ENCODE measurements around the gene F12.
A peak's percentile ranks its signal among the peaks of the same experiment; 100 is the strongest.

The F12 gene

DNA sequence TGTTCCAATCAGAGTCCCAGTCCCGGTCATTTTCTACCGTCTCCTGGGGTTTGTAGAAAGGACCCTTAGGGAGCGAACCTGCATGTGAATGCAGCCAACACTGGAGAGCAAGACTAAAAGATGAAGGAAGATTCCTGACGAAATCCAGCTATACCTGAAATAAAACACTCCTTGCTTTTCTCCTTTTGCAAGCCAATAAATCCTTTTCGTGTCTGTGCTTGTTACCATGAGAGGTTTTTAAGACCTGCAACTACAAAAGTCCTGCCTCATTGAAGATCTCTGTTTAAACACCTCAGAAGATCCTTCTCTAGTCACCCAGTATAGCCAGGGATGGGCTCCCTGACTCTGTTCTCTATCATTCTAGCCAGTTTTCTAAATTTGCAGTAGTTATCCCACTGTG, 35.2 kb downstream of the F12 start:
- H3K4me3 ChIP-seq (ENCODE audit: low read length): no peak overlapping the region
- H3K27me3 ChIP-seq (ENCODE audit: control insufficient read depth, insufficient read depth, low read length): no peaks in the 10 kb centered on the region
- no peak overlapping the region for H3K27ac ChIP-seq (ENCODE audit: low read length)
- no peaks in the 10 kb centered on the region for H3K9me3 ChIP-seq (ENCODE audit: control insufficient read depth, low read depth, low read length)
- H3K4me1 ChIP-seq (ENCODE audit: control insufficient read depth, low read depth, low read length): peaks cover 20% of the 10 kb centered on the region
- no peak overlapping the region for H3K9ac ChIP-seq (ENCODE audit: low read length)
- no peaks in the 10 kb centered on the region for H3K36me3 ChIP-seq (ENCODE audit: control insufficient read depth, low read depth, low read length)

DNA sequence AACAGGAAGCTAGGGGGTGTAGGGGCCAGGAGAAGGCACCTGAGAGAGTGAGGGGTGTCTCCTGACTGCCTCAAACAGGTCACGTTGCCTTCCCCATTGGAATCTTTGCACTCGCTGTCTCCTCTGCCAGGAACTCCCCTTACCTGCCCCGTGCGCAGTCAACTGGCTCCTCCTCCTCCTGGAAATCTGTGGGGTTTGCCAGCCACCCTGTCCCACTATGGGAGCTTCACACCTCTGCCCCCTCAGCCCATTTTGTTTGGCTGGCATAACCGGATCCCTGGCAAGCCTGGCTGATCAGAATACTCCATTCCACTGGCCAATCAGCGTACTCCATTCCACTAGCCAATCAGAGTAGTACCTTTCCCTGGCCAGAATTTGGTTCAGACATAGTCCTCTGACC, 35.6 kb downstream of the F12 start:
- Histone ChIP-seq H3K4me1 (ENCODE audit: control insufficient read depth, low read depth, low read length) (peaks cover 20% of the 10 kb centered on the region), H3K36me3 (ENCODE audit: control insufficient read depth, low read depth, low read length) (no peaks in the 10 kb centered on the region), H3K27ac (ENCODE audit: low read length) (no peak overlapping the region), H3K4me3 (ENCODE audit: low read length) (no peak overlapping the region), H3K27me3 (ENCODE audit: control insufficient read depth, insufficient read depth, low read length) (no peaks in the 10 kb centered on the region), H3K9me3 (ENCODE audit: control insufficient read depth, low read depth, low read length) (no peaks in the 10 kb centered on the region), H3K9ac (ENCODE audit: low read length) (no peak overlapping the region)

DNA sequence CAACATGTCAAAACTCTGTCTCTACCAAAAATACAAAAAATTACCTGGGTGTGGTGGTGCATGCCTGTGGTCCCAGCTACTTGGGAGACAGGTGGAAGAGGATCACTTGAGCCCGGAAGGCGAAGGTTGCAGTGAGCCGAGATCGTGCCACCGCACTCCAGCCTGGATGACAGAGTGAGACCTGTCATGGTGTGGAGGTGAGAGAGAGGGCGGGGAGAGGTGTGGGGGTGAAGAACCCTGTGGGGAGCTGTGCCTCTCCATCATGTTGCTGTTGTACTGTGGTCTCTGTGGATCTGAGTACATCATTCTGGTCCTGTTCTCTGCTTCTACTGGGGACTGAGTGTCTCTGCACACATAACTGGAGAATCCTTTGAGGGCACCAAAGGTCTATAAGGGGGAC, 36.5 kb downstream of the F12 start:
- H3K36me3 ChIP-seq (ENCODE audit: control insufficient read depth, low read depth, low read length): no peaks in the 10 kb centered on the region
- H3K9me3 ChIP-seq (ENCODE audit: control insufficient read depth, low read depth, low read length): no peaks in the 10 kb centered on the region
- peaks cover 20% of the 10 kb centered on the region for H3K4me1 ChIP-seq (ENCODE audit: control insufficient read depth, low read depth, low read length)
- no peak overlapping the region for H3K4me3 ChIP-seq (ENCODE audit: low read length)
- peaks cover 8% of the 10 kb centered on the region for H3K27me3 ChIP-seq (ENCODE audit: control insufficient read depth, insufficient read depth, low read length)
- H3K27ac ChIP-seq (ENCODE audit: low read length): no peak overlapping the region
- H3K9ac ChIP-seq (ENCODE audit: low read length): no peak overlapping the region

DNA sequence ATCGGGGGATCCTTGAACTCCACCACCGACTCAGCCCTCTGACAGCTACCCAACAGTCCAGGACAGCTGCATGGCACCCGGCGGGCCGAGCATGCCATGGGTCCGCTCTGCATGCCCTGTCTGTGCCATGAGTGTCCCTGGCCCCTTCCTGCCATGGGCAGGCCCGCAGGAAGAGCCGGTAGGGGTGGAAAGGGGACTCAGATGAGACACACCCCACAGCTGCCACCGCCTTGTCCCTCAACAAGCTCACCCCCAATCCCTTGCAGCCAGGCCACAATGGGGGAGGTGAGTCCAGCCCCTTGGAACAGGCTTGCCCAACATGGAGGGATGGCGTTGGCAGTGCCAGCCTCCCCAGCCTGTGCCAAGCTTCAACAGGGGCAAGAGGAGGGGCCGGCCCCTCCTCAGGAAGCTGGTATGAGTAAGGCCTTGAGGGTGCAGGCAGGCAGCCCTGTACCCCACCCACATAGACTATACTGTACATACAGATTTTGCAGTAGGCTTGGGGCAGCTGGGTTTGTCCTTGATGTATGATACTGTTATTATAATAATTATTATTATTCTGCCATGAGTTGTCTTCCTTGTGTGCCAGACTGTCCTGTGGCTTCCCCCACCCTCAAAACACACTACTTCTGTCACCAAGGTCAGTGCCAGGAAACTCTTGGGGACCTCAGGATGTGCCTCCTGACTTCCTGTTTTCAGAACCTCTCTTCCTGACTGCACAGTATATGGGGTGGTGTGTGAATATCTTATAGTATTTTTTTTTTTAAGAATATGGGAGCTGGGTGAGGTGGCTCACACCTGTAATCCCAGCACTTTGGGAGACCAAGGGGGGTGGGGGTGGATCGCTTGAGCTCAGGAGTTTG, 37.1 kb downstream of the F12 start:
- peaks cover 17% of the 10 kb centered on the region for H3K4me1 ChIP-seq (ENCODE audit: control insufficient read depth, low read depth, low read length)
- H3K9ac ChIP-seq (ENCODE audit: low read length): no peak overlapping the region
- H3K36me3 ChIP-seq (ENCODE audit: control insufficient read depth, low read depth, low read length): no peaks in the 10 kb centered on the region
- no peak overlapping the region for H3K4me3 ChIP-seq (ENCODE audit: low read length)
- H3K9me3 ChIP-seq (ENCODE audit: control insufficient read depth, low read depth, low read length): no peaks in the 10 kb centered on the region
- H3K27me3 ChIP-seq (ENCODE audit: control insufficient read depth, insufficient read depth, low read length): peaks cover 15% of the 10 kb centered on the region
- H3K27ac ChIP-seq (ENCODE audit: low read length): no peak overlapping the region

DNA sequence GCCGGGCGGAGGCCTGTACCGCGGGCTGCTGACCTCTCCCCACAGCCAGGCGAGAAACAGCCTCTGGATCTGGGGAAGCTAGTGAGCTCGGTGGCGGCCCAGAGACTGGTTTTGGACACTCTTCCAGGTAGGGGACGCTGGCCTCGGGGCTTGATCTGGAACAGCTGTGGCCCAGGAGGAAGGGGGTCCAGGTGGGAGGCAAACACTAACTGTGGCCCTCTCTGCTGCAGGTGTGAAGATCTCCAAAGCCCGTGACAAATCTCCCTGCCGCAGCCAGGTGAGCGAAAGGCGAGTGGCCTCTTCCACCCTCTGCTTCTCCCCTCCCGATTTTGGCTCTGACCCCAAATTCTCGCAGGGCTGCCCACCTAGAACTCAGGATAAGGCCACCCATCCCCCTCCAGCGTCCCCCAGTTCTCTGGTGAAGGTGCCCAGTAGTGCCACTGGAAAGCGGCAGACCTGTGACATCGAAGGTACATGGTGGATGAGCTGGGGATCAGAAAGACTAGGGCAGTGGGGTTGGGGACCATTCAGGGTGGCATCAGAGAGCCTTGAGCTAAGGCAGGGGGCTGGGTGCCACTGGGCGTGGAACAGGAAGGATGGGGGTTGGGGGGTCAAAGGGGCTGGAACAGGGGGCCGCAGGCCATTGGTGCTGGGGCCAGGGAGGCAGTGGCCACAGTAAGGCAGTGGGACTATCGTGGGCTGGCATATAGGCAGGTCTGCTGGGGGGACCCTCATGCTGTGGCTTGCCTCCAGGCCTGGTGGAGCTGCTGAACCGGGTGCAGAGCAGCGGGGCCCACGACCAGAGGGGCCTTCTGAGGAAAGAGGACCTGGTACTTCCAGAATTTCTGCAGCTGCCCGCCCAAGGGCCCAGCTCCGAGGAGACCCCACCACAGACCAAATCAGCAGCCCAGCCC, 38.0 kb downstream of the F12 start:
- peak overlapping the region; percentile 47 for H3K4me3 ChIP-seq (ENCODE audit: low read length)
- H3K27ac ChIP-seq (ENCODE audit: low read length): no peak overlapping the region
- peaks cover 18% of the 10 kb centered on the region for H3K4me1 ChIP-seq (ENCODE audit: control insufficient read depth, low read depth, low read length)
- no peak overlapping the region for H3K9ac ChIP-seq (ENCODE audit: low read length)
- H3K9me3 ChIP-seq (ENCODE audit: control insufficient read depth, low read depth, low read length): no peaks in the 10 kb centered on the region
- H3K27me3 ChIP-seq (ENCODE audit: control insufficient read depth, insufficient read depth, low read length): peaks cover 15% of the 10 kb centered on the region
- H3K36me3 ChIP-seq (ENCODE audit: control insufficient read depth, low read depth, low read length): no peaks in the 10 kb centered on the region

DNA sequence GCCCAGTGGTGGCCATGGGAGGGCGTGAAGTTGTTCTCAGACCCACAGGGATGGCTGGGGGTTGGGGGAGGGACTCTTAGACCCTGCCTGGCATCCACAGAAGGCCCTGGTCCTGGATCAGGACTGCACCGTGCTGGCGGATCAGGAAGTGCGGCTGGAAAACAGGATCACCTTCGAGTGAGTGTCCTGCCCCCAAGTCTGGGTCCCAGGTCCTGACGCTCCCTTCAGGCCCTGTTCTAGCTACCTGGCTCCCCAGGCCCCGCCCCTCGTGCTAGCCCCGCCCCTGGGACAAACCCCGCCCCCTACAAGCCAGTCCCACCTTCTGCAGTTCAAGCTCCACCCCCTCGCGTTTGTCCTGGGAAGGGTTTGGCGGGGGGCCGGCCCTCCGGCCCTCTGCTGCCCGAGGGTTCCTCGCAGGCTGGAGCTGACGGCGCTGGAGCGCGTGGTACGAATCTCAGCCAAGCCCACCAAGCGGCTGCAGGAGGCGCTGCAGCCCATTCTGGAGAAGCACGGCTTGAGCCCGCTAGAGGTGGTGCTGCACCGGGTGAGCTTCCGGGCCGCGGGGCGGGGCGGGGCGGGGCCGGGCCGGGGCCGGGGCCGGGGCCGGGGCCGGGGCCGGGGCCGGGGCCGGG, 38.8 kb downstream of the F12 start:
- Histone ChIP-seq H3K4me3 (ENCODE audit: low read length) (no peak overlapping the region), H3K36me3 (ENCODE audit: control insufficient read depth, low read depth, low read length) (no peaks in the 10 kb centered on the region), H3K4me1 (ENCODE audit: control insufficient read depth, low read depth, low read length) (peaks cover 26% of the 10 kb centered on the region), H3K27ac (ENCODE audit: low read length) (no peak overlapping the region), H3K9me3 (ENCODE audit: control insufficient read depth, low read depth, low read length) (no peaks in the 10 kb centered on the region), H3K27me3 (ENCODE audit: control insufficient read depth, insufficient read depth, low read length) (peaks cover 15% of the 10 kb centered on the region), H3K9ac (ENCODE audit: low read length) (no peak overlapping the region)

DNA sequence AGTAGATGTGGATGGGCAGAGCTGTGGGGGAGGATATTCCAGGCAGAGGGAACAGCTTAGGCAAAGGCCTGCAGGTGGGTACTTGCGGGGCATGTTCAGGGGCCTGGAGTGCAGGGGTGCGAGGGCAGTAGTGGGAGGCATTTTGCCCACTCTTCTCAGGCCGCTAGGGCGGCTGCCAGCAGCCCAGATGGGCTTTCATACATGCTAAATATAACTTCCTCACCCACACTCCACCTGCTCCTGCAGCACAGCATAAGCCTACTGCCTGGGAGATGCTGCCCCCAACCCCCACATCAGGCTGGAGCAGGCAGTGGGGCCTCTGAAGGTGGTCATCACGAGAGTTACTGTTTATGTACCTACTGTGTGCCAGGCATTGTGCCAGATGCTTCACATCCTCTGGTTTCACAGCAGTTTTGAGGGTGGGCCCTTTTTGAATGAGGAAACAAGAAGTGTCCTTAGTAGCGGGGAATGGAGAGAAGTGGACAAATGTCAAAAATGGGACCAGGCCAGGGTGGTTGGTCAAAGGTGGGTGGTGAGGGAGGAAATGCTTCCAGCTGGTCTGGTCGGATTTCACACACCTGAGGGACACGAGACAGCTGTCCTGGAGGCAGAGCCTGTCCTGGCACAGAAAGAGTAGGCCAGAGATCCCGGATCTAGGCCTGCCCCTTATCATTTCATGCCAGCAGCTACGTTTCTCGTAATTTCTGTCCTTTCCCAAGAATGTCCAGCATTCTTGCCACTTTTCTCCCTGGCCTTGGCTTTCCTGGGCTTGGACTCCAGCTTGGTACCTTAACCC, 39.5 kb downstream of the F12 start:
- Histone ChIP-seq H3K27me3 (ENCODE audit: control insufficient read depth, insufficient read depth, low read length) (peaks cover 15% of the 10 kb centered on the region), H3K27ac (ENCODE audit: low read length) (no peak overlapping the region), H3K9ac (ENCODE audit: low read length) (no peak overlapping the region), H3K9me3 (ENCODE audit: control insufficient read depth, low read depth, low read length) (no peaks in the 10 kb centered on the region), H3K36me3 (ENCODE audit: control insufficient read depth, low read depth, low read length) (no peaks in the 10 kb centered on the region), H3K4me3 (ENCODE audit: low read length) (no peak overlapping the region), H3K4me1 (ENCODE audit: control insufficient read depth, low read depth, low read length) (peaks cover 28% of the 10 kb centered on the region)

DNA sequence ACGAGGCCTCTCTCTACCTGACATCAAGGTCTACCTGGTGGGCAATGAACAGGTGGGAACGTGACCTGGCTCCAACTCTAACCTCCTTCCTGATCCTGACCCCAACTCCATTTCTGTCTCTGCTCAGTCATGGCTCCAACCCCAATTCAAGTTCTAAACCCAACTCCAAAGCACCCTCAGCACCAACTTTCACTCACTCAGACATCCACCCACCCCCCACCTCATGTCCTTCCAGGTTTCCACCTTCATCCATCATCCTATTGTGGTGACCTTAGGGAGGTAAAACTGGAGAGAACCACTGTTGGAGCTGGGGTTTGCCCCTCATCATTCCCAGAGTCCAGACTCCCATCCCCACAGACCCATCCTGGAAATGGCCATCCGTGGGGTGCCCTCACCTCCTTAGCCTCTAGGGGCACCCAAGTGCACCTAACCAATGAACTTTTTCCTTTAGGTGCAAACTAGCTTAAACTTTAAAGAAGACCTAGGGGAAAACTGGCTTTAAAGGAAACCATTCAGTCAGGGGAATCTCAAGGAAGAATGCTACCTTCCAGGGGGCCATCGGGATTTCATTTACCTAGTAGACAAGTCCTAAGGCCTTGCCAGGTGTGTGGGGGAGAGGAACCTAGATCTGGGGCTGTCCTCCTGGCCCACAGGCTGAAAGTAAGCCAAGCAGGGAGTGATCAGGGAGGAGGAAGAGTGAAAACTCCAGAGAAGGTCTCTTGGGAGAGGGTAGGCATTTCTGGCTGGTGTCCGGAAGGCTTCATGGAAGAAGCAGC, 40.3 kb downstream of the F12 start:
- Histone ChIP-seq H3K4me1 (ENCODE audit: control insufficient read depth, low read depth, low read length) (peaks cover 25% of the 10 kb centered on the region), H3K9me3 (ENCODE audit: control insufficient read depth, low read depth, low read length) (no peaks in the 10 kb centered on the region), H3K27me3 (ENCODE audit: control insufficient read depth, insufficient read depth, low read length) (peaks cover 15% of the 10 kb centered on the region), H3K27ac (ENCODE audit: low read length) (no peak overlapping the region), H3K36me3 (ENCODE audit: control insufficient read depth, low read depth, low read length) (no peaks in the 10 kb centered on the region), H3K4me3 (ENCODE audit: low read length) (no peak overlapping the region), H3K9ac (ENCODE audit: low read length) (no peak overlapping the region)

DNA sequence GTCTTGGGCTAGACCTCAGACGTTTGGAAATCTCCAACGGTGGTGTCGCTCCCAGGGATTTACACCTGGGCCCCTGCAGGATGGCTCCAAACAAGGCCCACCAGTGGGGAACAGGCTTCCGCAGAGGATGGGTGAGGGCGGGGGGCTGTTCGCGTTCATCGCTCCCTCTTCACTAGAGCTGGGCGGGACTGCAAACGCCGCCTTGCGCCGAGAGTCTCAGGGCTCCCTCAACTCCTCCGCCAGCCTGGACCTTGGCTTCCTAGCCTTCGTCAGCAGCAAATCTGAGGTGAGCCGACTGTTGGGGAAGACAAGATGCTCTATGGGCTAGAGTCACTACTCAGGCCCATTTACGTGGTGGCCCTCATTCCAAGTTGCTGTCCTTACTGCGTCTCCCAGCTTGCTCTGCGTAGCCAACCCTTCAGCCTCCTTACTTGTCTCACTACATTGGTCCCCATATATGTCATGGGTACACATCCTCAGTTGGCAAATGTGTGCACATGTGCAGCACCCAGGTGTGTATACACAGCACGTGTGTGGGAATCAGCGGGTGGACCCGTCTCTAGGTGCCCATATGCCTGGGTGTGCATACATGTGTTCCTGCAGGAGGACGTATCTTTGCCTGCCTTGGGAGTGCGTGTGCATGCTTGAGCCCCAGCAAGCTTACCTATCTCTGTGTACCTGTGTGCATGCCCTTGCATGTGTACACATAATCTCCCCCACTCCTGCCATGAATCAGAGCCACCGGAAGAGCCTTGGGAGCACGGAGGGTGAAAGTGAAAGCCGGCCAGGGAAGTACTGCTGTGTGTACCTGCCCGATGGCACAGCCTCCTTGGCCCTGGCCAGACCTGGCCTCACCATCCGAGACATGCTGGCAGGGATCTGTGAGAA, 41.1 kb downstream of the F12 start:
- Histone ChIP-seq H3K4me3 (ENCODE audit: low read length) (peak overlapping the region; percentile 63), H3K36me3 (ENCODE audit: control insufficient read depth, low read depth, low read length) (no peaks in the 10 kb centered on the region), H3K9ac (ENCODE audit: low read length) (no peak overlapping the region), H3K4me1 (ENCODE audit: control insufficient read depth, low read depth, low read length) (peaks cover 24% of the 10 kb centered on the region), H3K27ac (ENCODE audit: low read length) (no peak overlapping the region), H3K27me3 (ENCODE audit: control insufficient read depth, insufficient read depth, low read length) (peaks cover 15% of the 10 kb centered on the region), H3K9me3 (ENCODE audit: control insufficient read depth, low read depth, low read length) (no peaks in the 10 kb centered on the region)

Data from iPS-18a (cell line).